HG03378 (cell line): ENCODE results near the gene SPATA2L.
"Not testable (repeated sequence)": the region's sequence is repeated elsewhere in the genome, so short reads cannot be mapped to it uniquely, and the experiment has no call there.

Experiments
- ATAC-seq: cut with Tn5 transposase; IDR thresholded peaks from one replicate; pipeline ENCODE4 v1.9.1; 2021; ENCODE audit warnings: mild to moderate bottlenecking, moderate library complexity; ENCODE audit not compliant: unreplicated experiment

SPATA2L gene

DNA sequence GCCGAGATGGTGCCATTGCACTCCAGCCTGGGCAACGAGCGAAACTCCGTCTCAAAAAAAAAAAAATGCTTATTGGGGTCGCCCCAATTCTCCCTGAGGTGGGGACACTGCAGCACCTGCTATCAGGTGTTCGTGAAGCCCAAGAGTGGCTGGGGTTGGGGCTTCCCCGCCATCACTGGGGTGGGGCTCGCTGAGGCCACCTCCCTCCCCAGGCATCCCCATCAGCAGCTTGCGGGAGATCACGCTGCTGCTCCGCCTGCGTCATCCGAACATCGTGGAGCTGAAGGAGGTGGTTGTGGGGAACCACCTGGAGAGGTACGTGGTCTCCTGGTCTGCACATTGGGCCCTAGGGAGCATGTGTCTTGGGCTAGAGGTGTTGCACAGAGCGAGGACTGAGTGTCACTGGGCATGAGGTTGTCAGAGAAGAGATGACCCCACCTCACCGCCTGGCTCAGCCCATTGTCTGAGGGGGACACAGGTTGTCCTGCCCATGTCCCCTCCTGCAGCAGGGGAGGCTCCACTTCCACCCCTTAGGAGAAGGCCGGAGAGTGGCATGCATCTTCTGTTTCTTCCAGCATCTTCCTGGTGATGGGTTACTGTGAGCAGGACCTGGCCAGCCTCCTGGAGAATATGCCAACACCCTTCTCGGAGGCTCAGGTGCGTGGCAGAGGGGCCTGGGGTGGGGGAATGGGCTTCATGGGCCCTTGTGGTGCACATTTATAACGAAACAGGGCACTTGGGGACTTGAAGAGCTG is 10.1 kb downstream of the SPATA2L start:
- no peak for ATAC-seq

DNA sequence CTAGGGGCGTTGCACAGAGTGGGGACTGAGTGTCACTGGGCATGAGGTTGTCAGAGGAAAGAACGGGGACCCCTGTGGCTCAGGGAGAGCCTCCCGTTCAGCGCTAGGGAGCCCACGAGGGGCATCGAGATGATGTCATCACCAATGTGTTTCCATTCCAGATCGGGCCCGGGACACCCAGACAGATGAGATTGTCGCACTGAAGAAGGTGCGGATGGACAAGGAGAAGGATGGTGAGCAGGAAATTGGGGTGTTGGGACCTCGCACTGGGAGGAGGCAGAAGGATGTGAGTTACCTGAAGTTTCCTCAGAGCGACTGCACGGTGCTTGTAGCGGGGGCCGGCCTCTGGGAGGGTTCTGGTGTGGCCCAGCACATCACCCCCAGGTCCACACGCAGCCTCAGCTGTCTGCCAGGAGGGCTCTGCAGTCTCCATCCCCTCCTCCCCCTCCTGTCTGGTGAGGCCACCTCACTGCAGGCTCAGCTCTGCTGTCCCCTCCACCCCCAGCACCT is 11.1 kb downstream of the SPATA2L start:
- ATAC-seq = no peak

DNA sequence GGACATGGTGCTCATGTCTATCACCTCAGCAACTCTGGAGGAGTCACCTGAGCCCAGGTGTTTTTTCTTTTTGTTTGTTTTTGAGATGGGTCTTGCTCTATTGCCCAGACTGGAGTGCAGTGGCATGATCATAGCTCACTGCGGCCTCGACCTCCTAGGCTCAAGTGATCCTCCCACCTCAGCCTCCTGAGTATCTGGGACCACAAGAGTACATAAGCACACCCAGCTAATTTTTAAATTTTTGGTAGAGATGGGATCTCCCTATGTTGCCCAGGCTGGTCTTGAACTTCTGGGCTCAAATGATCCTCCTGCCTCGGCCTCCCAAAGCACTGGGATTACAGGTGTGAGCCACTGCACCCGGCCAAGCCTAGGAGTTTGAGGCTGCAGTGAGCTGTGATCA is 11.9 kb downstream of the SPATA2L start:
- ATAC-seq = not testable (repeated sequence)

DNA sequence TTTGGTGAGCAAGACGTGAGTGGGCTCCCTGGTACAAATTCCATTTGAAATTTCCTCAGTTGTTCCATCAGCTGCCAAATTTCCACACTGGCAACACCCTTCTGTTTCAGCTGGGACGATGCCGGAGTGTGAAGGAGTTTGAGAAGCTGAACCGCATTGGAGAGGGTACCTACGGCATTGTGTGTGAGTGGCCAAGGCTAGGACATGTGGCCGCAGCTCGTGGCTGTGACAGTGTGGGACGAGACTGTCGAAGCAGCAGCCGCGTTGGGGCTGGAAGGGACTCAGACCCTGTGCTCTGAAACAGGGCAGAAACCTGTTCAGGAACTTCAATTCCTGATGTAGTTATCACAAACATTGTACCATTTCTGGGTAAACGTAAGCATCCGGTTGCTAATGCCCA is 12.4 kb downstream of the SPATA2L start:
- ATAC-seq = no peak

DNA sequence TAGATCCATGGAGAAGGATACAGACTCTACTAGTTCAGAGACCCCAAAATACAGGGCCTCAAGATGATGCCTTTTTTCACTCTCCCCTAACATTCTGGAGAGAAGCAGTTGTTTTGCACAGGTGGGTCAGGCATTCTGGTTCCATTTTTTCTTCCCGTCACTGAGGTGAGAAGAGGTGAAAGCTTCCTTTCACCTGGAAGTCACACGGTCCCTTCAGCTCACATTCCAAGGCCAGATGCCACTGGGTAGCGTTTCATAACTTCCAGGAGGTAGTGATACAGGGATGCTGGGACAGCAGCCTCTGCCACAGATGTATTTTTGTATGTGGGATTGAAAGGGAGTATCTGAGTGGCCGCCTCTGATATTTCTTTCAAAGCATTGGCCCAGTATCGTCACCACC is 13.1 kb downstream of the SPATA2L start:
- no peak for ATAC-seq

DNA sequence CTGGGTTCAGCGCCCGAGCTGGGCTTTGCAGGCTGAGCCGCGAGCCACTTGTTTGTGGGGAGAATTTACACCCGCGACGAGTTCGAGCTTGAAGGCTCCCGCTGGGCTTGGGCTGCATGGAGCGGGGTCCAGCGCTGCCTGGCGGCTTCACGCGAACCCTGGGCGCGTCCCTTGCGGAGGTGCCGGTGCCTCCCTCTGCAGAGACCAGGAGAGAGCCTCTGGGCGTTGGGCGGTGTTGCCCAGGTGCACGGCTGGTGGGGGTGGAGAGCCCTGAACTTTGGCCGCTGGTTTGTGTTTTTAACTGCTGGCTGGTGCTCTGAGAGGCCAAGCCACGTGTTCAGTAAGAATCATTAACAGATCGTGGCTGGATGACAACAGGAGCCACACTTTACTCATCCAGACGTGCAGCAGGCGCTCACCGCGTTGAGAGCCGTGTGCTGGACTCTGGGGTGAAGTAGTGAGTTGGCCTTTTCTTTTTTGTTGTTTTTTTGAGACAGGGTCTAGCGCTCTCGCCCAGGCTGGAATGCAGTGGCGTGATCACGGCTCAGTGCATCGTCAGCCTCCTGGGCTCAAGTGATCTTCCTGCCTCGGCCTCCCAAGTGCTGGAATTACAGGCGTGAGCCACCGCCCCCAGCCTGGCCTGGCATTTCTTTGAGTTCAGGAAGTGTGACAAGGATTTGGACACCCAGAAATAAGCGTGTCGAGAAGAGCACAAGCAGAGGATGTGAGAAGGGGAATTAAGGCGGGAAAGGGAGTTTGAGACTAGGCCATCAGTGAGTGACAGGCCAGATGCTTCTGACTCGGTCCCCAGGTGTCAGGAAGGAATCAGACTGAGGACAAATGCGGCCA is 14.2 kb downstream of the SPATA2L start:
- ATAC-seq = peak; percentile 18

DNA sequence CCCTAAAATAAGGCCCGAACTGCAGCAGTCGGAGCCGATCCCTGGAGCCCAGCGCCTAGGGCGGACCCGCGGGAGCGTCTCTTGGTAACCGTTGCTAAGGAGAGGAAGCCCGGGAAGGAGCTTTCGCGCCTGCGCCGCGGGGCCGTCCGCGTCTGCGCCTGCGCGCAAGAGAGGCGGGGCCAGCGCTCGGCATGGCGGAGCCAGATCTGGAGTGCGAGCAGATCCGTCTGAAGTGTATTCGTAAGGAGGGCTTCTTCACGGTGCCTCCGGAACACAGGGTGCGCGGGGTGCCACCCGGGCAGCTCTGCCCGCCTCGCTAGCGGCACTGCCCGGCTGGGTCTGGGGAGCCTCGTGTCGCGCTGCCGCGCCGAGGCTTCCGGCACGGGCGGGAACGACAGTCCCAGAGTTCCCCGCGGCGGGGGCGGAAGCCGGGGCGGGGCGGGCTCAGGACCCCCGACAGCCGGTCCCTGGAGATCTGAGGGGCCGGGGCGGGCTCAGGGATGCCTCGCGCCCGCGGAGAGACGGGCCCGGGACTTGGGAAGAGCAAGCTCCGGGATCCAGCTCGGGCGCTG is 14.9 kb downstream of the SPATA2L start, which contains the start of gene CDK10:
Gene CDK10, plus strand, starts transcription at position 170 of the 572 bp plus-strand sequence. Its CDS starts 22 bp downstream, at position 192.
- peak; percentile 72 for ATAC-seq

DNA sequence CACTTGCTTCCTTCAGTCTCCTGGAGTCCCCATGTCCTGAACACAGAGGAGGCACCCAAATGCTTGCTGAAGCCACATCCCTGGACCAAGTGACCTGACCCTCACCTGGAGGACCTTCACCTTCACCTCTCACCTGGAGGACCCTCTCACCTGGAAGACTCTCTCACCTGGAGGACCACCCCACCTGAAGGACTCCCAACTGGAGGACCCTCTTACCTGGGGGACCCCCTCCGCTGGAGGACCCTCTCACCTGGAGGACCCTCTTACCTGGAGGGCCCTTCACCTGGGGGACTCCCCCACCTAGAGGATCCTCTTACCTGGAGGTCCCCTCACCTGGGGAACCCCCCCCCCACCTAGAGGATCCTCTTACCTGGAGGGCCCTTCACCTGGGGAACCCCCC is 15.6 kb downstream of the SPATA2L start:
- ATAC-seq = no peak

DNA sequence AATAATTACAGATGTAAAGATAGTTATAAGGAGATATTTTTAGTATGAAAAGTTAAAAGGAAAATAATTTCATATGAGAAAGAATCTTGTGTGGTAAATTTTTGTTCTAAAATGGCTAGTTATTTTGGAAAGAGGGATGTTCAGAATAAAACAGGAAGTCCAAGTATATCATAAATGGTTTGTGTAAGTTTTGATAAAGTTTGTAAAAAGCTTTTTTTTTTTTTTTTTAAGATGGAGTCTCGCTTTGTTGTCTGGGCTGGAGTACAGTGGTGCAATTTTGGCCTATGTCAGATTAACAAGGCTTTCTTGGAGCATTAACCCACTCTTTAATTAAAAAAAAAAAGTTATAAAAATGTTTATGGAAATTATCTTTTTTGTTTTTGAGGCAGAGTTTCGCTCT is 23.2 kb downstream of the SPATA2L start:
- ATAC-seq = no peak

DNA sequence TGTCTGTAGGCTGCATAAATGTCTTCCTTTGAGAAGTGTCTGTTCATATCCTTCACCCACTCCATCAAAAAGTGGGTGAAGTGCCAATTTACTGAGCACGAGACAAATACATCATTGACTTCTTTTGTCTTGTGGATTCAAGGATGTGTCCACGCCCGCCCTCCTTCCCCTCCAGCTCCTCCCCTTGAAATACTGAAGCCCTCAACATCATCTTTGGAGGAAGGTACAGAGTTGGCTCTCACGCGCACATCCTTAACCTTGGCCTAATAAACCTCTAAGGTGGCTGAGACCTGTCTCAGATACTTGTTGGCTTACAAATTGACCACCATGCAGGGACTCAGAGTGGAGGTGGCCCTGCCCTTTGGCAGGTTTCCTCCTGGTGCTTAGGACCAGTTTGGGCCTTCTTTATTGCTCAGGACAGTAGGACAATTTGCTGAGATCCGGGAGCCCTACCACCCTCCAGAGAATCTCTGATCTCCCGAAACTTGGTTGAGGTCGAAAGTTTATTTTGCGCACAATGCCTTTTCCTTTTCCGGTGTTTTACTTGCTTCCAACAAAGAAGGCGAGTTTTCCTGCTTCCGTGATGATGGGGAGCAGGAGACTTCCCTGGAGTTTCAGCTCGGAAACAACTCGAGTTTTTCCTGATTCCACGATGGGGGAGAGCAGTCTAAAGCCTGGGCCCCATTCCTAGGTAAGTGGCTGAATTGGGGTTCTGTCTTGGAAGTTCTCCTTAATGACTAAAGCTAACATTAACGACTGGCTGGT is 29.1 kb downstream of the SPATA2L start:
- ATAC-seq = no peak

DNA sequence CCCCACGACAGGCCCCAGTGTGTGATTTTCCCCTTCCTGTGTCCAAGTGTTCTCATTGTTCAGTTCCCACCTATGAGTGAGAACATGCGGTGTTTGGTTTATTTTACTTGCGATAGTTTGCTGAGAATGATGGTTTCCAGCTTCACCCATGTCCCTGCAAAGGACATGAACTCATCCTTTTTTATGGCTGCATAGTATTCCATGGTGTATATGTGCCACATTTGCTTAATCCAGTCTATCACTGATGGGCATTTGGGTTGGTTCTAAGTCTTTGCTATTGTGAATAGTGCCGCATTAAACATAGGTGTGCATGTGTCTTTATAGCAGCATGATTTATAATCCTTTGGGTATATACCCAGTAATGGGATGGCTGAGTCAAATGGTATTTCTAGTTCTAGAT is 29.9 kb downstream of the SPATA2L start:
- not testable (repeated sequence) for ATAC-seq

DNA sequence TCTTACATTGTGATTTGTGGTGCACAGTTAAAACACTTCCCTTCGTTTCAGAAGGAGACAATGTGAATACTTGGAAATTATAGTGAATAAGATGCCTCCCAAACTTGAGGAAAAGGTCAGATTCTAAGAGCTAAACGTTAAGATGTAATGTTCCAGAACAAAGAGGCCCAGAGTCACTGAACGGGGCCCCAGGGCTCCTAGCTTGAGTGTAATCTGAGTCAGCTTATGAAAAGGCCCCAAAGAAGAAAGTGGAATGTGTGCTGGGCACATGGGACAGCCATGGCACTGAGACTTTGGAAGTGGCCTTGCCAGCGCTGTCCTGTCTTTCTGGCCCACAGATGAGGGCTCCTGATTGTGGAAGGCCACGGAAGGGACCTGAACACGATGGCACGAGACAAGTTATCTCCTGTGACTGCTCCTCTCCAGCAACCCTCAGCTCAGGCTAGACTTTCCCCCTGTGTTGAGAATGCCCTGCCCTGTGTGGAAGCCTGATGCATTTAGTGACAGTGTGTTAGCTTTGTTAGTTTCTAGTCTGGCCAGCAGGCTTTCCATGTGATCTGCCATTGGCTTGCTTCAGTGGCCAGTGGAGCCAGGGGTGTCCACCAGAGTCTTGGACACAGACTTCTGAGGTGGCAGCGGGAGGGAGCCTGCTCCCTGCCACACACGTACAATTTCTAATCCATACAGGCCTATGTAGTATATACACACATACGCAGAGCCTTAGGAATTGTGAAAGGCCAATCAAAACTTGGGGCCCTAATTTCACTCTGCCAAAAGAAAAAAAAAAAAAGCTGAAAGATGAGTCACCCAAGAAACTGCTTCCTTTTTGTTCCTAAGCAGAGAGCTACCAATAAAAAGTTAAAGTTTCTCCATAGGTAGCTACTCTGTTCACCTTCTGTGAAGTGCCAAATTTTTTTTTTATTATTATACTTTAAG is 30.7 kb downstream of the SPATA2L start:
- ATAC-seq = no peak

DNA sequence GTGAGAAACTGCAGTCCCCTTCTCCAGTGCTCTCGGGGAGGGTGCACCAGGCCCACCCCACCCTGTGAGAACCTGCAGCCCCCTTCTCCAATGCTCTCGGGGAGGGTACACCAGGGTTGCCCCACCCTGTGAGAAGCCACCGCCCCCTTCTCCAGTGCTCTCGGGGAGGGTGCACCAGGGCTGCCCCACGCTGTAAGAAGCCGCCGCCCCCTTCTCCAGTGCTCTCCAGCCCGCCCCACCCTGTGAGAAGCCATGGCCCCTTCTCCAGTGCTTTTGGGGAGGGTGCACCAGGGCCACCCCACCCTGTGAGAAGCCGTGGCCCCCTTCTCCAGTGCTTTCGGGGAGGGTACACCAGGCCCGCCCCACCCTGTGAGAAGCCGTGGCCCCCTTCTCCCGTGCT is 31.8 kb downstream of the SPATA2L start:
- no peak for ATAC-seq

DNA sequence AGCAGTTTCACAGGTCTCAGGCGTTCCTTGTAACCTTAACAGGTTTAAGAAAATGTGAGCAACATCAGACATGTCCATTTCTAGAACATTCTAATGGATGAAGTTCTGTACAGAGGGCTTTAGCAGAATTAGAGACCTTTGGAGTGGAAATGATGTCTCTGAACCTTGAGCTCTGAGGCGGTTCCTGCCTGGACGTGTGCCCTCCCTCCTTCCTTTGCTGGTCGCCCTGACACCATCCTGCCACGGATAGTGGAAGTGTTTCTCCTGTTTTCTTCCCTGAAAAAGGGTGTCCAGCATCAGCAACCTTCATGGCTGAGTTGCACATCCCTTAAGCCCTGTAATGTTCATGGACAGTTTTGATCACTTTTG is 32.7 kb downstream of the SPATA2L start:
- no peak for ATAC-seq

DNA sequence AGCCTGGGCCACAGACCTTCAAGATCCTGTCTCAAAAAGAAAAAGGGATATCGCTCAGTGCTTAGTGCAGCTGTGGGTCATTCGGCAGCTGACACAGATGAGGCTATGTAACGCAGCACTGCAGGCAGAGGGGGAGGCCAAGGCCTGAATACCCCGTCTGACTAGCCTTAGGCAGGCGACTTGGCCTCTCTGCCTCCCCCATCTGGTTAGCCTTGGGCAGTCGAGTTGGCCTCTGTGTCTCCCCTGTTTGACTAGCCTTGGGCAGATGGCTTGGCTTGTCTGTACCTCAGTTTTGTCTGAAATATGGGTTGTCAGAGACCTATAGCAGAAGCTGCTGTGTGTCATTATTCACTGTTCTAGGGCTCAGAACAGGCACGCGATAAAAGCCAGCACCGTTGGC is 33.9 kb downstream of the SPATA2L start:
- no peak for ATAC-seq

DNA sequence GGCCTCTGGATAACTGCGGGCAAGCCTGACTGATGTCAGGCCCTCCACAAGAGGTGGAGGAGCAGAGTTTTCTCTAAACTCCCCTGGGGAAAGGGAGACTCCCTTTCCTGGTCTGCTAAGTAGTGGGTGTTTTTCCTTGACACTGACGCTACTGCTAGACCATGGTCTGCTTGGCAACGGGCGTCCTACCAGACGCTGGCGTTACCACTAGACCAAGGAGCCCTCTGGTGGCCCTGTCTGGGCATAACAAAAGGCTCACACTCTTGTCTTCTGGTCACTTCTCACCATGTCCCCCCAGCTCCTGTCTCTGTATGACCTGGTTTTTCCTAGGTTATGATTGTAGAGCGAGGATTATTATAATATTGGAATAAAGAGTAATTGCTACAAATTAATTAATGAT is 34.5 kb downstream of the SPATA2L start:
- ATAC-seq = not testable (repeated sequence)

DNA sequence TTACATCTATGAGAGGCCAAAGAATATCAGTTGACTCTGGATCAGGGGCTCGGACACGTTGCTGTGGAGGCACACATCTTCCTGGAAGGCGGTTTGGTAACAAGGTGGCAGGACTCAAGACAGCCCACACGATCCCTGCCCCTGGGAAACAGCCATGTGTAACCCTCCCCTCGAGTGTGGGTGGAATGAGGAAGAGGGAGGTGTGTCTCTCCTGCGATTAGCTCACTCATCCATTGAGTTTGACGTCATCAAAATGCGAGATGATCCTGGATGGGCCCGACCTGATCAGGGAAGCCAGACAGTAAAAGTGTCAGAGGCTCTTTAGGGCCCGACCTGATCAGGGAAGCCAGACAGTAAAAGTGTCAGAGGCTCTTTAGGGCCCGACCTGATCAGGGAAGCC is 37.3 kb downstream of the SPATA2L start:
- ATAC-seq = not testable (repeated sequence)

DNA sequence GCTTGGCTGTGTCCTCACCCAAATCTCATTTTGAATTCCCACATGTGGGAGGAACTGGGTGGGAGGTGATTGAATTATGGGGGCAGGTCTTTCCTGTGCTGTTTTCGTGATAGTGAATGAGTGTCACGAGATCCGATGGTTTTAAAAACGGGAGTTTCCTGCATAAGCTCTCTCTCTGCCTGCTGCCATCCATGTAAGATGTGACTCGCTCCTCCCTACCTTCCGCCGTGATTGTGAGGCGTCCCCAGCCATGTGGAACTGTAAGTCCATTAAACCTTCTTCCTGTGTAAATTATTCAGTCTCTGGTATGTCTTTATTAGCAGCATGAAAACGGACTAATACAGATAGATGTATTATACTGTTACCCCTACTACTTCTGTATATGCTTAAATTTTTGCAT is 40.3 kb downstream of the SPATA2L start:
- no peak for ATAC-seq

DNA sequence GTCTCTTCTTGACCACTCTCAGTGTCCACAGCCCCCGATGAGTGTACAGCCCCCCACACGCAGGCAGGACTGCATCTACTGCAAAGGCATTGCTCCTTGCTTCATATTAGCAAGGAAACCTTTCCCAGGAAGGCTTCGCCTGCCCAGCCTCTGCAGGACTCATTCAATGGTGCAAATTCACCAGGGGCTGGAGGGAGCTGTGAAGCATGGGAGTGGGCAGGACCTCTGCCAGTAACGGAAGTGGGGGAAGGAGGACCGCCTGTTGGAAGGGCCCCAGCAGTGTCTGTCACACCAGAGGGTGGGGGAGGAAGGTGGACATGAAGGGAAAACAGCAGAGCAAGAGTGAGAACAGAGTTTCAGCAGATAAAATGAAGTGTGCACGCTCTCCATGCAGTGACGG is 41.4 kb downstream of the SPATA2L start:
- ATAC-seq = no peak
